OCI-LY1 (cell line): ENCODE measurements around the gene LVRN.

ENCODE experiments used
- H2AFZ ChIP-seq: fragments of 200-600 bp; sonication (generic), shearing (Covaris generic); 2 replicates; pipeline ENCODE4 v1.6.0; 2014; ENCODE audit warnings: antibody characterized with exemption, mild to moderate bottlenecking, low read length
- H3F3A ChIP-seq: fragments of 200-600 bp; sonication (generic), shearing (Covaris generic); 2 replicates; pipeline ENCODE4 v1.6.0; 2014; ENCODE audit warnings: mild to moderate bottlenecking, antibody characterized with exemption, low read length, moderate library complexity; ENCODE audit not compliant: insufficient read depth
- H3K27ac ChIP-seq: fragments of 200-600 bp; sonication (generic); 2 replicates; pipeline ENCODE4 v1.5.1; 2014; ENCODE audit warnings: low read length, mixed run types, mild to moderate bottlenecking, low read depth; ENCODE audit not compliant: poor library complexity, severe bottlenecking
- H3K27me3 ChIP-seq: fragments of 200-600 bp; sonication (generic); 2 replicates; pipeline ENCODE4 v1.6.0; 2014; ENCODE audit warnings: antibody characterized with exemption, mild to moderate bottlenecking, low read length, moderate library complexity; ENCODE audit not compliant: insufficient read depth
- H3K36me3 ChIP-seq: fragments of 200-600 bp; sonication (generic); 2 replicates; pipeline ENCODE4 v1.6.1; 2014; ENCODE audit warnings: mild to moderate bottlenecking, antibody characterized with exemption, low read length, moderate library complexity, mixed read lengths; ENCODE audit not compliant: insufficient read depth
- H3K4me1 ChIP-seq: fragments of 200-600 bp; sonication (generic); 2 replicates; pipeline ENCODE4 v1.5.1; 2014; ENCODE audit warnings: mild to moderate bottlenecking, low read length, moderate library complexity; ENCODE audit not compliant: insufficient read depth, severe bottlenecking
- H3K4me2 ChIP-seq: fragments of 200-600 bp; sonication (generic), shearing (Covaris generic); 2 replicates; pipeline ENCODE4 v1.6.1; 2014; ENCODE audit warnings: low read length
- H3K4me3 ChIP-seq: fragments of 200-600 bp; sonication (generic); 2 replicates; pipeline ENCODE4 v1.5.1; 2014; ENCODE audit warnings: low read length, low read depth, mild to moderate bottlenecking, mixed read lengths; ENCODE audit not compliant: poor library complexity, severe bottlenecking
- H3K79me2 ChIP-seq: fragments of 200-600 bp; shearing (Covaris generic); 2 replicates; pipeline ENCODE4 v1.6.1; 2016; ENCODE audit warnings: mixed run types, low read length, mixed read lengths; ENCODE audit not compliant: insufficient read depth
- H3K9ac ChIP-seq: fragments of 200-600 bp; sonication (generic), shearing (Covaris generic); 2 replicates; pipeline ENCODE4 v1.6.1; 2014; ENCODE audit warnings: mild to moderate bottlenecking, low read length, mixed read lengths
- H3K9me2 ChIP-seq: fragments of 200-600 bp; sonication (generic), shearing (Covaris generic); 2 replicates; pipeline ENCODE4 v1.6.1; 2014; ENCODE audit warnings: low read depth, mild to moderate bottlenecking, low read length, mixed read lengths
- H3K9me3 ChIP-seq: fragments of 200-600 bp; shearing (Covaris generic); 2 replicates; pipeline ENCODE4 v1.6.1; 2014; ENCODE audit warnings: low read length, mixed read lengths
- H4K20me1 ChIP-seq: fragments of 200-600 bp; sonication (generic), shearing (Covaris generic); 2 replicates; pipeline ENCODE4 v1.6.0; 2016; ENCODE audit warnings: mild to moderate bottlenecking, low read length; ENCODE audit not compliant: insufficient read depth
- EZH2 ChIP-seq: fragments of 200-600 bp; sonication (generic), shearing (Covaris generic); IDR thresholded peaks from 2 replicates; pipeline ENCODE4 v1.8.0; 2017; ENCODE audit warnings: borderline replicate concordance, mixed run types, mild to moderate bottlenecking, antibody characterized with exemption, low read length, moderate library complexity, mixed read lengths
- TF ChIP-seq, protein P1 (sequence below): fragments of 200-600 bp; sonication (generic), shearing (Covaris generic); IDR thresholded peaks from 2 replicates; pipeline ENCODE4 v1.5.1; 2017; ENCODE audit warnings: mild to moderate bottlenecking, antibody characterized with exemption, low read length, moderate library complexity, mixed read lengths

LVRN gene

DNA sequence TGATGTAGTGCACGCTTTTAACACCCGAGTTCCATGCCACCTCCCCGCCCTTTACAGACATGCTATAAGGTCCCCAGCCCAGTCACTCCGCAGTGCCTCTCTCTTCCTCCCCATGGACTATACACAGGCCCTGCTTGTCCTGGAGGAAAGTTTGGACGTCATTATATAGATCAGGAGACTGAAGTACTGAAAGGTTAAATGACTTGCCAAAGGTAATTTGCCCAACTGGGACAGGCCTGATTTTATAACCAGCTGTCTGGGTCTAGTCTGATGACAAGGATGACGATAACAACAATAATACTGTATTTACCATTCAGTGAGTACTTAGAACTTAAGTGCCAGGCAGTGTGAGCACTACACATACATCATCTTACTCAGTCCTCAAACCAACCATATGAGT is 33.1 kb downstream of the LVRN start:
- H3K4me3 ChIP-seq, result no peak overlapping the region
- H3K27me3 ChIP-seq, result no peaks in the 10 kb centered on the region
- H3K9ac ChIP-seq, result no peak overlapping the region
- H3K36me3 ChIP-seq, result no peaks in the 10 kb centered on the region
- no peaks in the 10 kb centered on the region for H3F3A ChIP-seq
- no peak overlapping the region for H3K27ac ChIP-seq
- no peaks in the 10 kb centered on the region for H3K4me1 ChIP-seq
- H4K20me1 ChIP-seq, result no peaks in the 10 kb centered on the region
- no peaks in the 10 kb centered on the region for H3K9me3 ChIP-seq
- H2AFZ ChIP-seq, result no peak overlapping the region
- no peaks in the 10 kb centered on the region for H3K79me2 ChIP-seq
- H3K9me2 ChIP-seq, result no peaks in the 10 kb centered on the region
- no peak overlapping the region for H3K4me2 ChIP-seq
- TF ChIP-seq, protein P1, sequence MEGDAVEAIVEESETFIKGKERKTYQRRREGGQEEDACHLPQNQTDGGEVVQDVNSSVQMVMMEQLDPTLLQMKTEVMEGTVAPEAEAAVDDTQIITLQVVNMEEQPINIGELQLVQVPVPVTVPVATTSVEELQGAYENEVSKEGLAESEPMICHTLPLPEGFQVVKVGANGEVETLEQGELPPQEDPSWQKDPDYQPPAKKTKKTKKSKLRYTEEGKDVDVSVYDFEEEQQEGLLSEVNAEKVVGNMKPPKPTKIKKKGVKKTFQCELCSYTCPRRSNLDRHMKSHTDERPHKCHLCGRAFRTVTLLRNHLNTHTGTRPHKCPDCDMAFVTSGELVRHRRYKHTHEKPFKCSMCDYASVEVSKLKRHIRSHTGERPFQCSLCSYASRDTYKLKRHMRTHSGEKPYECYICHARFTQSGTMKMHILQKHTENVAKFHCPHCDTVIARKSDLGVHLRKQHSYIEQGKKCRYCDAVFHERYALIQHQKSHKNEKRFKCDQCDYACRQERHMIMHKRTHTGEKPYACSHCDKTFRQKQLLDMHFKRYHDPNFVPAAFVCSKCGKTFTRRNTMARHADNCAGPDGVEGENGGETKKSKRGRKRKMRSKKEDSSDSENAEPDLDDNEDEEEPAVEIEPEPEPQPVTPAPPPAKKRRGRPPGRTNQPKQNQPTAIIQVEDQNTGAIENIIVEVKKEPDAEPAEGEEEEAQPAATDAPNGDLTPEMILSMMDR, result no peak
- no peak for TF ChIP-seq EZH2

DNA sequence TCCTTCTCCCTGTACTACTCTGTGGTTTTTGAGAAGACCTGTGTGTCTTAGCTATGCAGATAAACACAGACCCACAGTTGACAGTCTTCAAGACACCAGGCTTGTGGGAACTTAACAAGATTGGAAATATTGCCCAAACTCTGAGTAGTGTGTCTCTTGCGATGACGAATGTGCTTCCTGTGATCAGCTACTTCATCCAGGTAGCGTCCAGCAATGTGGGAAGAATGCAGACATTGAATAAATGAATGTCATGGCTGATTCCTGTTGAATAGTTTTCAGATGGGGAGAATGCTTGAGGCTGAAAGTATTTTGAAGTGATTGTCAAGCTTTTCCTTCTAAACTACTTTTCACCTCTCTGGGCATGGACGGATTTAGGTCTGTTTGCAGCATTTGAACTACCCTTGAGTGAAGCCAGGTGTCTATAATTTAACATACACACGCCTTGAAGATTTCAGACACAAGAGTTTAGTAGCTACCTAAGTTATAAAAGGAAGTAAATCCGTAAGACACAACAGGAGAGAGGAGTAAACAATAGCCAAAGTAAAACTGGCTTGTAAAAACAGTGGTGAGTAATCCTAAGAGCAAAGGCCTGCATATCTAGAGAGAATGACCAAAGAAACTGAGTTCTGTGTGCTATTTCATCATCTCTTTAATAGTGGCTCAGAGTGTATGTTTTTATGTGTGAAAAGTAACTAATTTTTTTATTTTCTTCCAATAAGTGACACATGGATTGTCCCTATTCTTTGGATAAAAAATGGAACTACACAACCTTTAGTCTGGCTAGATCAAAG is 40.0 kb downstream of the LVRN start:
- TF ChIP-seq EZH2, result no peak
- TF ChIP-seq, protein P1, result no peak
- H3K36me3 ChIP-seq, result no peaks in the 10 kb centered on the region
- no peak overlapping the region for H3K9ac ChIP-seq
- H2AFZ ChIP-seq, result no peak overlapping the region
- H3K27ac ChIP-seq, result no peak overlapping the region
- H3F3A ChIP-seq, result no peaks in the 10 kb centered on the region
- H3K4me3 ChIP-seq, result no peak overlapping the region
- H3K4me1 ChIP-seq, result no peaks in the 10 kb centered on the region
- no peaks in the 10 kb centered on the region for H4K20me1 ChIP-seq
- no peak overlapping the region for H3K4me2 ChIP-seq
- no peaks in the 10 kb centered on the region for H3K9me3 ChIP-seq
- no peaks in the 10 kb centered on the region for H3K27me3 ChIP-seq
- H3K79me2 ChIP-seq, result no peaks in the 10 kb centered on the region
- no peaks in the 10 kb centered on the region for H3K9me2 ChIP-seq

DNA sequence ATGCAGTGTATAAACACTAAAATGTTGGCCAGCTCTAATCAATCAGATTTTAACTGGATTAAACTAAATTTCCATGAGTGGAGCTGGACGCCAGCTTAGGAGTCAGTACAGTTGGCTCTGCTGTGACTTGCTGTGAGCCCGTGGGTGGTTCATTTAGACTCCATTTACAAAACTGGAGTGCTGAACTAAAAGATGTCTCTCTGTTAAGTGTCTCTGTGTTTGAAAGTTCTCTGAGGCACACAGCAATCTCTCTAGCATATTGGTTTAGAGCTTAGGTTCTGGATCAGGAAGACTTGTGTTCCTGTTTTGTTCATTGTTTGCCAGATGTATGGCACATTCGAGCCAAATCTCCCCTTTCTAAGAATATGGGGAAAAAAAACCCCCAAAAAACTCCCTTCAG is 42.0 kb downstream of the LVRN start:
- Histone ChIP-seq H3K4me2 (no peak overlapping the region), H3K4me1 (no peaks in the 10 kb centered on the region), H3K27me3 (no peaks in the 10 kb centered on the region), H3K9ac (no peak overlapping the region), H3K9me3 (no peaks in the 10 kb centered on the region), H3K79me2 (no peaks in the 10 kb centered on the region), H3K36me3 (no peaks in the 10 kb centered on the region), H2AFZ (no peak overlapping the region), H4K20me1 (no peaks in the 10 kb centered on the region), H3K4me3 (no peak overlapping the region), H3K9me2 (no peaks in the 10 kb centered on the region), H3F3A (no peaks in the 10 kb centered on the region), H3K27ac (no peak overlapping the region)
- TF ChIP-seq EZH2, result no peak
- TF ChIP-seq, protein P1, result no peak
